Measurements from ENCODE around the gene PHF19. TPM values are rescaled to one million over a fixed set of nuclear protein-coding genes. Genes with fewer than 3 reads are reported as not detected.

Gene PHF19
- polyA plus RNA-seq, 1 of the 3 experiments (the other 2 are of a cell fraction): 33.4 TPM

GRCh38 chr9:120902569-120903535 lies 25.9 kb upstream of the PHF19 start:
- Histone ChIP-seq H3F3A (replicated peaks; ENCODE audit: insufficient read depth) (no peaks in the 10 kb centered on the region), H3K9me3 (no peaks in the 10 kb centered on the region), H3K4me2 (no peak overlapping the region), H3K9me2 (no peaks in the 10 kb centered on the region), H3K4me1 (ENCODE audit: control insufficient read depth in 1 of 2, insufficient read depth in 2 of 2, low read depth in 1 of 2, low read length in 1 of 2) (no peaks in the 10 kb centered on the region; a peak in 1 of 4 replicates), H4K20me1 (ENCODE audit: insufficient read depth) (no peaks in the 10 kb centered on the region), H3K36me3 (replicated peaks in 1 of 2; ENCODE audit: control insufficient read depth in 1 of 2, insufficient read depth in 2 of 2, low read length in 1 of 2) (no peaks in the 10 kb centered on the region), H3K9ac (no peak overlapping the region), H3K27ac (ENCODE audit: low read depth in 2 of 2, low read length in 1 of 2) (no peak overlapping the region), H2AFZ (ENCODE audit: low read depth) (no peak overlapping the region), H3K79me2 (ENCODE audit: insufficient read depth) (no peaks in the 10 kb centered on the region), H3K4me3 (ENCODE audit: low read depth in 2 of 2, low read length in 1 of 2) (no peak overlapping the region), H3K27me3 (ENCODE audit: insufficient read depth) (no peaks in the 10 kb centered on the region)
- ChIA-PET POLR2A (interaction anchor here (0.6 kb wide), 1 partner anchor 10 kb away, joined by 3 read pairs; no protein-coding TSS in a partner anchor), CTCF (interaction anchor here (0.9 to 1.4 kb wide), 3 partner anchors 9 to 15 kb away, joined by 3 to 4 read pairs (median 4); no protein-coding TSS in a partner anchor)
- DNase-seq: no peak
- 95% methylated on average over 12 of the region's 14 CpGs for WGBS (ENCODE audit: low lambda C conversion rate)
- TF ChIP-seq RAD21 (IDR thresholded peaks at IDR 0.05; ENCODE audit: low read length) (no peak), NFIC (IDR thresholded peaks at IDR 0.05; ENCODE audit: borderline replicate concordance) (no peak), YY1 (IDR thresholded peaks at IDR 0.05; ENCODE audit: low read depth) (no peak), FOXM1 (IDR thresholded peaks at IDR 0.05; ENCODE audit: low read depth) (no peak), USF1 (IDR thresholded peaks at IDR 0.05; ENCODE audit: borderline replicate concordance, low read depth) (no peak), MEF2A (IDR thresholded peaks at IDR 0.05; ENCODE audit: borderline replicate concordance, low read depth) (no peak), EZH2phosphoT487 (IDR thresholded peaks at IDR 0.05; ENCODE audit: borderline replicate concordance, low read depth) (no peak)

- CTCF ChIA-PET: interaction anchor here (0.9 to 1.4 kb wide), 2 partner anchors 10 to 15 kb away, joined by 4 read pairs; no protein-coding TSS in a partner anchor
These were observed 25.0 kb upstream of the PHF19 start for GRCh38 chr9:120901755-120902568.

More at GRCh38 chr9:120901755-120902568, 25.0 kb upstream of the PHF19 start:
- Histone ChIP-seq H3F3A (replicated peaks; ENCODE audit: insufficient read depth) (no peaks in the 10 kb centered on the region), H3K27ac (ENCODE audit: low read depth in 2 of 2, low read length in 1 of 2) (no peak overlapping the region), H3K9me2 (no peaks in the 10 kb centered on the region), H3K36me3 (replicated peaks in 1 of 2; ENCODE audit: control insufficient read depth in 1 of 2, insufficient read depth in 2 of 2, low read length in 1 of 2) (no peaks in the 10 kb centered on the region), H3K79me2 (ENCODE audit: insufficient read depth) (no peaks in the 10 kb centered on the region), H3K9me3 (no peaks in the 10 kb centered on the region), H3K27me3 (ENCODE audit: insufficient read depth) (no peaks in the 10 kb centered on the region), H2AFZ (ENCODE audit: low read depth) (no peak overlapping the region), H4K20me1 (ENCODE audit: insufficient read depth) (no peaks in the 10 kb centered on the region), H3K4me3 (ENCODE audit: low read depth in 2 of 2, low read length in 1 of 2) (no peak overlapping the region), H3K4me2 (no peak overlapping the region), H3K9ac (no peak overlapping the region), H3K4me1 (ENCODE audit: control insufficient read depth in 1 of 2, insufficient read depth in 2 of 2, low read depth in 1 of 2, low read length in 1 of 2) (no peaks in the 10 kb centered on the region; a peak in 1 of 4 replicates)
- no peak for DNase-seq
- WGBS (ENCODE audit: low lambda C conversion rate): 80% methylated on average over 10 of the region's 12 CpGs
- POLR2A ChIA-PET: interaction anchor here (0.6 kb wide), 1 partner anchor 11 kb away, joined by 3 read pairs; no protein-coding TSS in a partner anchor
- no peak for TF ChIP-seq GABPA (IDR thresholded peaks at IDR 0.05; ENCODE audit: low read depth)
- TF ChIP-seq YY1 (IDR thresholded peaks at IDR 0.05; ENCODE audit: low read depth): no peak
